NCI-H1417 (cell line): ENCODE data around the gene AFAP1.

Experiments used
- DNase-seq, 3 experiments: peaks; one replicate each; lab custom pipeline; 2025; lab: John Stamatoyannopoulos, UW

The AFAP1 gene

GRCh38 chr4:7939377-7940108 lies at the start of gene AFAP1:
Gene AFAP1 (minus strand): TSS chr4:7939861. CDS start chr4:7872078, 67,783 bp downstream.
- DNase-seq: peak; percentile 93 to 96 (median 94)

- no peak for DNase-seq
These were observed 48.8 kb upstream of the AFAP1 start for GRCh38 chr4:7988437-7988836.

- DNase-seq: peak; percentile 56 to 85 (median 84)
These were observed 47.7 kb upstream of the AFAP1 start for GRCh38 chr4:7987148-7987989.

GRCh38 chr4:7985891-7986441 lies 46.3 kb upstream of the AFAP1 start:
- peak in 1 of 3 experiments; percentile 23 for DNase-seq

GRCh38 chr4:7985072-7985471 lies 45.4 kb upstream of the AFAP1 start:
- no peak for DNase-seq

GRCh38 chr4:7984286-7984925 lies 44.7 kb upstream of the AFAP1 start:
- DNase-seq: no peak

GRCh38 chr4:7983296-7983695 lies 43.6 kb upstream of the AFAP1 start:
- no peak for DNase-seq

- peak in 1 of 3 experiments; percentile 62 for DNase-seq
These were observed 42.2 kb upstream of the AFAP1 start for GRCh38 chr4:7981738-7982394.

- DNase-seq: no peak
These were observed 40.4 kb upstream of the AFAP1 start for GRCh38 chr4:7980036-7980435.

- DNase-seq: no peak
These were observed 39.9 kb upstream of the AFAP1 start for GRCh38 chr4:7979652-7979968.

- no peak for DNase-seq
These were observed 39.4 kb upstream of the AFAP1 start for GRCh38 chr4:7978907-7979651.

GRCh38 chr4:7978489-7978888 lies 38.8 kb upstream of the AFAP1 start:
- peak; percentile 71 to 83 (median 80) for DNase-seq

- DNase-seq: no peak
These were observed 37.0 kb upstream of the AFAP1 start for GRCh38 chr4:7976634-7977033.

GRCh38 chr4:7976025-7976424 lies 36.4 kb upstream of the AFAP1 start:
- DNase-seq: no peak

GRCh38 chr4:7974425-7974824 lies 34.8 kb upstream of the AFAP1 start:
- DNase-seq: no peak

- DNase-seq: no peak
These were observed 33.9 kb upstream of the AFAP1 start for GRCh38 chr4:7973545-7973981.

- DNase-seq: no peak
These were observed 32.3 kb upstream of the AFAP1 start for GRCh38 chr4:7971881-7972500.

- DNase-seq: no peak
These were observed 31.5 kb upstream of the AFAP1 start for GRCh38 chr4:7971159-7971631.

GRCh38 chr4:7970361-7970946 lies 30.8 kb upstream of the AFAP1 start:
- no peak for DNase-seq

GRCh38 chr4:7968262-7968896 lies 28.7 kb upstream of the AFAP1 start:
- no peak for DNase-seq
